Caco-2 (cell line): Measurements from ENCODE around the gene KIF20B. TPM values are rescaled to one million over a fixed set of nuclear protein-coding genes. Genes with fewer than 3 reads are reported as not detected.

Experiments used
- BruUV-seq: library from RNA; stranded (reverse); fragments of 400-500 nt; replicated peaks from 2 replicates; lab custom pipeline; 2021; lab: Mats Ljungman, UMichigan
- CTCF ChIA-PET: fragments of 300-600 bp; sonication (Branson Sonifier 250); formaldehyde crosslinking; loops from one replicate; lab custom pipeline; 2022; ENCODE audit warnings: antibody characterized with exemption; lab: Charles Lee
- POLR2A ChIA-PET: fragments of 300-600 bp; sonication (Branson Sonifier 250); formaldehyde crosslinking; loops from one replicate; lab custom pipeline; 2022; ENCODE audit warnings: antibody characterized with exemption; lab: Charles Lee
- DNase-seq, 2 experiments: peaks; one replicate each; pipeline versions ENCODE4 v3.0.0 to v3.0.0-alpha.2; 2020 to 2022
- H3K27me3 ChIP-seq: replicated peaks from 2 replicates; pipeline ENCODE4 v1.6.0; 2011; ENCODE audit warnings: low read length; ENCODE audit not compliant: control insufficient read depth, insufficient read depth
- H3K36me3 ChIP-seq: 2 replicates; pipeline ENCODE4 v1.5.1; 2011; ENCODE audit warnings: low read length; ENCODE audit not compliant: control insufficient read depth, insufficient read depth
- H3K4me1 ChIP-seq: fragments of 250-450 bp; sonication (Bioruptor Pico); 2 replicates; pipeline ENCODE4 v1.5.1; 2020; ENCODE audit warnings: mild to moderate bottlenecking
- H3K4me3 ChIP-seq: 2 replicates; pipeline ENCODE4 v1.5.1; 2011; ENCODE audit warnings: low read depth, mild to moderate bottlenecking, control low read depth, low read length
- H3K9me3 ChIP-seq: fragments of 250-450 bp; sonication (Bioruptor Pico); 2 replicates; pipeline ENCODE4 v1.5.1; 2020; ENCODE audit warnings: mild to moderate bottlenecking, moderate library complexity
- H3K27ac Mint-ChIP-seq: one replicate; pipeline ENCODE4 v1.8.0; 2022; ENCODE audit warnings: mixed read lengths; ENCODE audit not compliant: unreplicated experiment
- H3K27me3 Mint-ChIP-seq: one replicate; pipeline ENCODE4 v1.8.0; 2022; ENCODE audit warnings: mixed read lengths; ENCODE audit not compliant: insufficient read depth, unreplicated experiment
- H3K36me3 Mint-ChIP-seq: one replicate; pipeline ENCODE4 v1.8.0; 2022; ENCODE audit warnings: mild to moderate bottlenecking, mixed read lengths; ENCODE audit not compliant: insufficient read depth, unreplicated experiment
- H3K4me1 Mint-ChIP-seq: one replicate; pipeline ENCODE4 v1.8.0; 2022; ENCODE audit warnings: low read depth, mixed read lengths; ENCODE audit not compliant: unreplicated experiment
- H3K4me3 Mint-ChIP-seq: one replicate; pipeline ENCODE4 v1.8.0; 2022; ENCODE audit warnings: mild to moderate bottlenecking, moderate library complexity, mixed read lengths; ENCODE audit not compliant: unreplicated experiment
- H3K9me3 Mint-ChIP-seq: one replicate; pipeline ENCODE4 v1.8.0; 2022; ENCODE audit warnings: mixed read lengths; ENCODE audit not compliant: unreplicated experiment
- intact Hi-C: fragments of 100-400 bp; cut with micrococcal nuclease; formaldehyde crosslinking; loops from one replicate; pipeline ENCODE4 v1.10.0; 2022; ENCODE audit not compliant: unreplicated experiment
- total RNA-seq: library from RNA; stranded (reverse); gene quantifications from 2 replicates; pipeline ENCODE4 v1.2.3, GENCODE V29; 2022
- TF ChIP-seq, protein P1 (sequence below), 2 experiments: fragments of 200-600 bp in 1 of 2; IDR thresholded peaks; 1 replicate in 1 of 2; 2 replicates in 1 of 2; pipeline versions ENCODE4 v1.5.1 to v1.8.0; 2011 to 2022; ENCODE audit warnings: antibody characterized with exemption in 1 of 2, control low read depth in 1 of 2, inconsistent platforms in 1 of 2, low read depth in 1 of 2, low read length in 1 of 2, mild to moderate bottlenecking in 1 of 2, moderate library complexity in 1 of 2; ENCODE audit not compliant: insufficient read depth in 1 of 2, severe bottlenecking in 1 of 2, unreplicated experiment in 1 of 2

Gene KIF20B
- total RNA-seq, 1 experiment from 2014 or later, result 43.9 TPM

DNA sequence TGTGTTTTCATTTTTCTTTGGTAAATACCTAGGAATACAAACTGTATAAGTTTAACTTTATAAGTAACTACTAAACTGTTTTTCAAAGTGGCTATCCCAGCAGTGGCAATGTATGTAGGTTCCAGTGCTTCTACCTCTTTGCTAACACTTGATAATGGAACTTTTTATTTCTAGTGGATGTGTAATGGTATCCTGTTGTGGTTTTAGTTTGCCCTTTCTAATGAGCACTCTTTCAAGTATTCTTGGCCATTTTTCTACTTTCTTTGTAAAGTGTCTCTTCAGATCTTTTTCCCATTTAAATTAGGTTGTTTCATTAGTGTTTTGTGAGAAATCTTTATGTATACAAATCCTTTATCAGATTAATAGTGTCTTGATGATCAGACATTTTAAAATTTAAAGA, 4.6 kb downstream of the KIF20B start:
- Mint-ChIP-seq H3K27ac (no peak overlapping the region), H3K4me1 (peaks cover 13% of the 10 kb centered on the region), H3K9me3 (no peaks in the 10 kb centered on the region), H3K36me3 (peaks cover 17% of the 10 kb centered on the region), H3K4me3 (no peak overlapping the region), H3K27me3 (no peaks in the 10 kb centered on the region)
- ChIA-PET POLR2A (interaction anchor here (0.7 kb wide), 1 partner anchor 65 kb away, joined by 3 read pairs; no protein-coding TSS in a partner anchor), CTCF (no interaction called here)
- Histone ChIP-seq H3K27me3 (no peaks in the 10 kb centered on the region), H3K4me3 (no peak overlapping the region), H3K36me3 (no peaks in the 10 kb centered on the region), H3K9me3 (no peaks in the 10 kb centered on the region), H3K4me1 (no peaks in the 10 kb centered on the region)
- intact Hi-C loops, result loop anchor here (10.0 kb wide), 1 partner anchor 451 kb away; the partner anchor contains the start of gene LIPA
- no TSS peak for BruUV-seq
- DNase-seq, result no peak
- TF ChIP-seq, protein P1, sequence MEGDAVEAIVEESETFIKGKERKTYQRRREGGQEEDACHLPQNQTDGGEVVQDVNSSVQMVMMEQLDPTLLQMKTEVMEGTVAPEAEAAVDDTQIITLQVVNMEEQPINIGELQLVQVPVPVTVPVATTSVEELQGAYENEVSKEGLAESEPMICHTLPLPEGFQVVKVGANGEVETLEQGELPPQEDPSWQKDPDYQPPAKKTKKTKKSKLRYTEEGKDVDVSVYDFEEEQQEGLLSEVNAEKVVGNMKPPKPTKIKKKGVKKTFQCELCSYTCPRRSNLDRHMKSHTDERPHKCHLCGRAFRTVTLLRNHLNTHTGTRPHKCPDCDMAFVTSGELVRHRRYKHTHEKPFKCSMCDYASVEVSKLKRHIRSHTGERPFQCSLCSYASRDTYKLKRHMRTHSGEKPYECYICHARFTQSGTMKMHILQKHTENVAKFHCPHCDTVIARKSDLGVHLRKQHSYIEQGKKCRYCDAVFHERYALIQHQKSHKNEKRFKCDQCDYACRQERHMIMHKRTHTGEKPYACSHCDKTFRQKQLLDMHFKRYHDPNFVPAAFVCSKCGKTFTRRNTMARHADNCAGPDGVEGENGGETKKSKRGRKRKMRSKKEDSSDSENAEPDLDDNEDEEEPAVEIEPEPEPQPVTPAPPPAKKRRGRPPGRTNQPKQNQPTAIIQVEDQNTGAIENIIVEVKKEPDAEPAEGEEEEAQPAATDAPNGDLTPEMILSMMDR (IDR thresholded peaks at IDR 0.05; ENCODE audit: insufficient read depth in 1 of 2, low read depth in 1 of 2, low read length in 1 of 2, severe bottlenecking in 1 of 2, unreplicated experiment in 1 of 2), result no peak

DNA sequence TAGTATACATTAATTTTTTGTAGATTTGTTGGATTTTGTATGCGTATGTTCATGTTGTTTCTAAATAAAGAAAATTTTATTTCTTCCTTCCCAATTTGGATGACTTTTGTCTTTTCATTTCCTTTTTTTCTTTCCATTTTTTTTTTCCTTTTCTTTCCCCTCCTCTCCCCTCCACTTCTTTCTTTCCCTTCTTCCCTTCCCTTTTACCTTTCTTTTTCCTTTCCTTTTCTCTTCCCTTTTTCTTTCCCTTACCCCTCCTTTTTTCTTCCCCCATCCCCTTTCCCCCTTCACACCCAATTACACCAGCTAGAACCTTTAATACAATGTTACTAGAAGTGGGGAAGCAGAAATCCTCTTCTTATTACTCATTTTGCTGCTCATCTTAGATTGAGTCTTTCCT, 6.0 kb downstream of the KIF20B start:
- BruUV-seq, result no TSS peak
- no peaks in the 10 kb centered on the region for H3K36me3 ChIP-seq
- Mint-ChIP-seq H3K27me3 (no peaks in the 10 kb centered on the region), H3K27ac (no peak overlapping the region), H3K4me3 (no peak overlapping the region), H3K36me3 (peaks cover 10% of the 10 kb centered on the region), H3K9me3 (no peaks in the 10 kb centered on the region), H3K4me1 (peaks cover 13% of the 10 kb centered on the region)
- H3K9me3 ChIP-seq, result no peaks in the 10 kb centered on the region
- TF ChIP-seq, protein P1 (IDR thresholded peaks at IDR 0.05; ENCODE audit: insufficient read depth in 1 of 2, low read depth in 1 of 2, low read length in 1 of 2, severe bottlenecking in 1 of 2, unreplicated experiment in 1 of 2), result no peak
- ChIA-PET CTCF (no interaction called here), POLR2A (no interaction called here)
- no peak overlapping the region for H3K4me3 ChIP-seq
- H3K4me1 ChIP-seq, result no peaks in the 10 kb centered on the region
- intact Hi-C loops, result loop anchor here (10.0 kb wide), 1 partner anchor 453 kb away; the partner anchor contains the start of gene LIPA
- no peaks in the 10 kb centered on the region for H3K27me3 ChIP-seq
- no peak for DNase-seq

DNA sequence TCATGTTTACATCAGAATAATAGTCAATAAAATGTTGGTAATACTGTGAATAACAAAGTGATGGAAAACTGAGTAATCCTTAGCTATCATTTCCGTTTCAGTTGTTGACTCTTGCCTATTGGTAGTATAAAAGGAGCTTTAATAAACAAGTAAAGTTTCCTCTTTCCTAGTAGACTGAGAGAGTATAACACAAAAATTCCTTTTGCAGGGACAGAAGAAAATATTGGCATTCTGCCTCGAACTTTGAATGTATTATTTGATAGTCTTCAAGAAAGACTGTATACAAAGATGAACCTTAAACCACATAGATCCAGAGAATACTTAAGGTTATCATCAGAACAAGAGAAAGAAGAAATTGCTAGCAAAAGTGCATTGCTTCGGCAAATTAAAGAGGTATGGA, 9.4 kb downstream of the KIF20B start:
- no peaks in the 10 kb centered on the region for H3K4me1 ChIP-seq
- H3K9me3 ChIP-seq, result no peaks in the 10 kb centered on the region
- Mint-ChIP-seq H3K27me3 (no peaks in the 10 kb centered on the region), H3K27ac (no peak overlapping the region), H3K4me3 (no peak overlapping the region), H3K36me3 (peaks cover 12% of the 10 kb centered on the region), H3K4me1 (peaks cover 13% of the 10 kb centered on the region), H3K9me3 (no peaks in the 10 kb centered on the region)
- intact Hi-C loops, result no loop called here
- DNase-seq, result no peak
- CTCF ChIA-PET, result interaction anchor here (0.7 kb wide), 1 partner anchor 26 kb away, joined by 8 read pairs; no protein-coding TSS in a partner anchor
- H3K27me3 ChIP-seq, result no peaks in the 10 kb centered on the region
- TF ChIP-seq, protein P1 (IDR thresholded peaks at IDR 0.05; ENCODE audit: insufficient read depth in 1 of 2, low read depth in 1 of 2, low read length in 1 of 2, severe bottlenecking in 1 of 2, unreplicated experiment in 1 of 2), result no peak
- no peaks in the 10 kb centered on the region; the same call in 1 of the 2 replicates for H3K36me3 ChIP-seq
- no peak overlapping the region for H3K4me3 ChIP-seq
- POLR2A ChIA-PET, result no interaction called here
- no TSS peak for BruUV-seq
